WTC11 (cell line): ENCODE results near the gene ETNK1.

Source experiments
- E2F4 ChIP-seq: sonication (generic); formaldehyde crosslinking; IDR thresholded peaks from 2 replicates; pipeline ENCODE4 v1.8.1; 2022; ENCODE audit warnings: low read depth, mild to moderate bottlenecking, moderate library complexity, missing genetic modification reagents, borderline replicate concordance
- JUN ChIP-seq: sonication (generic); formaldehyde crosslinking; IDR thresholded peaks from 2 replicates; pipeline ENCODE4 v1.8.0; 2023; ENCODE audit warnings: mild to moderate bottlenecking, missing genetic modification reagents
- NR1H2 ChIP-seq: sonication (generic); formaldehyde crosslinking; IDR thresholded peaks from 2 replicates; pipeline ENCODE4 v1.9.0; 2021; ENCODE audit warnings: mild to moderate bottlenecking, moderate library complexity, missing genetic modification reagents
- SP1 ChIP-seq: sonication (generic); formaldehyde crosslinking; conservative IDR thresholded peaks from 2 replicates; pipeline ENCODE4 v1.8.1; 2022; ENCODE audit warnings: missing genetic modification reagents
- TF ChIP-seq, protein P1 (sequence below): fragments of 200-600 bp; IDR thresholded peaks from 2 replicates; pipeline ENCODE4 v1.8.0; 2022; ENCODE audit warnings: antibody characterized with exemption
- TF ChIP-seq, protein P2 (sequence below): sonication (generic); formaldehyde crosslinking; IDR thresholded peaks from 2 replicates; pipeline ENCODE4 v1.8.1; 2023; ENCODE audit warnings: mild to moderate bottlenecking, missing genetic modification reagents

DNA sequence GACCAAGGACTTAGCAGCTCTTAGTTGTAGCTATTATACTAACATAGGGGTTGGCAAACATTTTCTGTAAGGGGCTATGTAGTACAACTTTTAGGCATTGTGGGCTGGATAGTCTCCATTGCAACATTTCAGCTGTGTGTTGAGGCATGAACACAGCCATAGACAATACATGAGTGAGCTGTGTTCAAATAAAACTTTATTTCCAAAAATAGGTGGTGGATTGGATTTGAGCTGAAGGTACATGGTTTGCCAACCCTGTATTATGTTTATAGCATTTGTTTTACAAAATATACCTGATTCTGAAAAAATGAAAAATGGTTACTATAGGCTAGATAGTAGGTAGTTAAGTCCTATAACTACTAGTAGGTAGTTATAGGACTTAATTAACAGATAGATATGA, 40.5 kb downstream of the ETNK1 start:
- TF ChIP-seq E2F4 (CRISPR knock-in tag), result no peak
- no peak for TF ChIP-seq SP1 (CRISPR knock-in tag)
- TF ChIP-seq, protein P1, sequence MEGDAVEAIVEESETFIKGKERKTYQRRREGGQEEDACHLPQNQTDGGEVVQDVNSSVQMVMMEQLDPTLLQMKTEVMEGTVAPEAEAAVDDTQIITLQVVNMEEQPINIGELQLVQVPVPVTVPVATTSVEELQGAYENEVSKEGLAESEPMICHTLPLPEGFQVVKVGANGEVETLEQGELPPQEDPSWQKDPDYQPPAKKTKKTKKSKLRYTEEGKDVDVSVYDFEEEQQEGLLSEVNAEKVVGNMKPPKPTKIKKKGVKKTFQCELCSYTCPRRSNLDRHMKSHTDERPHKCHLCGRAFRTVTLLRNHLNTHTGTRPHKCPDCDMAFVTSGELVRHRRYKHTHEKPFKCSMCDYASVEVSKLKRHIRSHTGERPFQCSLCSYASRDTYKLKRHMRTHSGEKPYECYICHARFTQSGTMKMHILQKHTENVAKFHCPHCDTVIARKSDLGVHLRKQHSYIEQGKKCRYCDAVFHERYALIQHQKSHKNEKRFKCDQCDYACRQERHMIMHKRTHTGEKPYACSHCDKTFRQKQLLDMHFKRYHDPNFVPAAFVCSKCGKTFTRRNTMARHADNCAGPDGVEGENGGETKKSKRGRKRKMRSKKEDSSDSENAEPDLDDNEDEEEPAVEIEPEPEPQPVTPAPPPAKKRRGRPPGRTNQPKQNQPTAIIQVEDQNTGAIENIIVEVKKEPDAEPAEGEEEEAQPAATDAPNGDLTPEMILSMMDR, result no peak
- no peak for TF ChIP-seq JUN (CRISPR knock-in tag)
- TF ChIP-seq, protein P2, sequence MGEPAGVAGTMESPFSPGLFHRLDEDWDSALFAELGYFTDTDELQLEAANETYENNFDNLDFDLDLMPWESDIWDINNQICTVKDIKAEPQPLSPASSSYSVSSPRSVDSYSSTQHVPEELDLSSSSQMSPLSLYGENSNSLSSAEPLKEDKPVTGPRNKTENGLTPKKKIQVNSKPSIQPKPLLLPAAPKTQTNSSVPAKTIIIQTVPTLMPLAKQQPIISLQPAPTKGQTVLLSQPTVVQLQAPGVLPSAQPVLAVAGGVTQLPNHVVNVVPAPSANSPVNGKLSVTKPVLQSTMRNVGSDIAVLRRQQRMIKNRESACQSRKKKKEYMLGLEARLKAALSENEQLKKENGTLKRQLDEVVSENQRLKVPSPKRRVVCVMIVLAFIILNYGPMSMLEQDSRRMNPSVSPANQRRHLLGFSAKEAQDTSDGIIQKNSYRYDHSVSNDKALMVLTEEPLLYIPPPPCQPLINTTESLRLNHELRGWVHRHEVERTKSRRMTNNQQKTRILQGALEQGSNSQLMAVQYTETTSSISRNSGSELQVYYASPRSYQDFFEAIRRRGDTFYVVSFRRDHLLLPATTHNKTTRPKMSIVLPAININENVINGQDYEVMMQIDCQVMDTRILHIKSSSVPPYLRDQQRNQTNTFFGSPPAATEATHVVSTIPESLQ (CRISPR knock-in tag), result no peak
- no peak for TF ChIP-seq NR1H2 (CRISPR knock-in tag)
